ELF-1 (cell line): Measurements from ENCODE around the gene PER2.

ENCODE experiments used
- DNase-seq: peaks from one replicate; pipeline ENCODE4 v3.0.0-alpha.2; 2016; ENCODE audit warnings: low read depth, low spot score

The PER2 gene

DNA sequence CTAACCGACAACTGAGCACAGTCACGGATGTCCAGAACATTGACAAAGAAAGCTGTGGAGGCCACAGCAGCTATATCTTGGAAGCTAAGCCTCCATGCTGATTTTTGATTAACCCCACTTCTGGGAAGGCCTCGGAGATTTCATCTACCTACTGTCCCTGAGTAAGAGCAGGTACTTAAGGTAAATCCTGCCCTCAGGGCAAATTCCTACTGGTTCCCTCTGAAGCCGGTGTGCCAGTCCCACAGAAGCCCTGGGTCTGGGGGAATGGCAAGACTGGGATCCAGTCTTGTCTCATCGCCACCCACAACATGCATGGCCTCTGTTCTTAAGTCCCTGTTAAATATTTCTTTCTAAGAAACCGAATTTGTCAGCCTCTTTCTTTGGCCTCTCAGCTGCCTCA, 18.7 kb downstream of the PER2 start:
- DNase-seq, result peak; percentile 65

GRCh38 chr2:238267884-238268680, 20.3 kb downstream of the PER2 start:
- no peak for DNase-seq

DNA sequence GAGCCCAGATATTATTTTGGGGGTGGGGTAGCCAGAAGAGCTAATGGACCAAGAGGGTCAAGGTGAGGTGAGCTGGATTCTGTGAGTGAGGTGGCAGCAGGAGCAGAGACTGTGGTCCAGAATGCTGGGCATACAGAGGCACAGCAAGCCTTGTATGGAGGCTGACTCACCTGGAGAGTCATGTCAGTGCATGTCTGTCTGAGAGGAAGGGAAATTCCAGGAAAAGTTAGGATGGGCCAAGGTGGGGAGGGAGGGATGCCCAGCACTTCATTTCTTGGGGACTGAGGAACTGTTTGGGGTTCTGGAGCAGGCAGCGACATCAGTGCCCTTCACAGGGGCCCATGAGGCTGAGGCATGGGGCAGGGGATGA, 21.1 kb downstream of the PER2 start:
- DNase-seq, result no peak

DNA sequence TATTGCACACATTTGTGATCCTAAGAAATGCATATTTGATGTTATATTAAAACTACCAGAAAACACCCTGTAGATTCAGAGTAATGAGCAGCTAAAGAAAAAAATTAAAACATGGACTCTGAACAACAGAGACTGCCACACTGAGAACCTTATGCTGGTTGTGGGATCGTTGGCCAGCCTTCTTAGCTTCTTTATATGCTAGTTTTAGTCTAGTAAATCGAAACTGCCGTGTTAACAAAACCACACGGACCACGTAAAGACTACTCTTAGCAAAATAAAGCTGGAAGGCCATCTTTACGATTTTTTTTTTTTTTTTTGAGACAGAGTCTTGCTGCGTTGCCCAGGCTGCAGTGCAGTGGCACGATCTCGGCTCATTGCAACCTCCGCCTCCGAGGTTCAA, 22.8 kb downstream of the PER2 start:
- no peak for DNase-seq

GRCh38 chr2:238264072-238264460, 24.3 kb downstream of the PER2 start:
- DNase-seq, result no peak

- DNase-seq, result peak; percentile 91
Observed at GRCh38 chr2:238263204-238264071, 25.0 kb downstream of the PER2 start.

- DNase-seq, result no peak
Observed at GRCh38 chr2:238262496-238263122, 25.8 kb downstream of the PER2 start.

DNA sequence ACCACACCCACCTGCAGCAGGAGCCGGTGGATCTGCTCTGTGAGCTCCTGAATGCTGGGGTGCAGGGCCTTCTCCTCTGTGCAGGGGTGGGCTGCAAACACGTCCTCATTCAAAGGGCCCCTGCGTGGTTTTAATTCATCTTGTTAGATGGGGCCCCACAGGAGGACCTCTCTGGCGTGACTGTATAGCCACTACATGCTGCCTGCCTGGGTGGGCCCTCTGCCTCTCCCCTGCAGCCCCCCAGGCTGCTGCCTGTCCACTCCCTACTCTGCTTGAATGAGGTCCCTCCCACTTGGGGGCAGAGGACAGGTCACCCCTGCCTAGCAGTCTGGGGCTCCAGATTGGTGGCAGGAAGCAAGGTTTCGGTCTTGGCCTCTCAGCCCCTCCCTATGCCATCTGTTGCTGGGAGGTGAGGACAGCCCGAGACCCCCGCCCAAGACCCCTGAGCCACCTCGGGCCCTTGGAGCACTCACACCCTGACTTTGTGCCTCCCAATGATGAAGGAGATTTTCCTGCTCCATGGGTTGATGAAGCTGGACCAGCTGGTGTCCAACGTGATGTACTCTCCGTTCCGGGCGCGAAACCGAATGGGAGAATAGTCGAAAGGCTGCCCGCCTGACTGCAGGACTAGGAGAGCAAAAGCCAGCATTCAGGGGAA, 26.6 kb downstream of the PER2 start:
- DNase-seq, result no peak

GRCh38 chr2:238260883-238261282, 27.5 kb downstream of the PER2 start:
- no peak for DNase-seq

- DNase-seq, result no peak
Observed at GRCh38 chr2:238259061-238260020, 29.1 kb downstream of the PER2 start.

DNA sequence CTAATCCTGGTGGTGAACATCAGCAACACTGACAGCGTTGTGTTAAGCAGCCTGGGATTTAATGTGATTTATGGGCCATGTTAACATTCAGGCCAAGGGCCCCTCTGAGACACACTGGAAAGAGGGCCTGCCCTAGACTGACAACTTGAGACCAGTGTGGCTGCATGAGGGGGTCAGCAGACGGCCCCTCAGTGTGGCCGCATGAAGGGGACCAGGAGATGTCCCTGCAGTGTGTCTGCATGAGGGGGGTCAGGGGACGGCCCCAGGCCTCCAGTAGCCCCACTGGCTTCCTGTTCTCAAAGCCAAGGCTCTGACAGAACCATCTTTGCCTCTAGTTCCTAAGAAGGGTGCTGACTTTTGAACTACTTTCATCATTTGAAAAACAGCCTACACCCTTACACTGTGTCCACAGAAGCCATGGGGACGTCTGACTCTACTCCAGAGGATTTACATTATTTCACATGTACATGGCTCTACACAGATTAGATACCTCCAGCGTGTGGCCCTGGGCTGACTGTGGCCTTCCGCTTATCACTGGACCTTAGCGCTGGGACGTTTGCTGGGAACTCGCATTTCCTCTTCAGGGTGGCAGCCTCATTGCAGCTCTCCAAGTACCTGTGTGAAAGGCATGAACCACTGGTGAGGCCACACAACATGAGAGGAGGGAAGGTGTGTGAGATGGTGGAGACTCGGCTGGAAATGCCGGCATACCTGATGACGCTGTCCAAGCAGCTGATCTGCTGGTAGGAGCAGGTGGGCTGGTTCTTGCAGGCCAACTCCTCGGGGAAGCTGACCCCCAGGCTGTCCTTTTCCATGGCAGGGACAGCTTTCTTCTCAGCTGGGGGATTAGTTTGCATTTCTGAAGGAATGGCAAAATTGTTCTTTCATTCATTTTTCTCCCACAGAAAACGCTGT, 30.4 kb downstream of the PER2 start:
- no peak for DNase-seq

DNA sequence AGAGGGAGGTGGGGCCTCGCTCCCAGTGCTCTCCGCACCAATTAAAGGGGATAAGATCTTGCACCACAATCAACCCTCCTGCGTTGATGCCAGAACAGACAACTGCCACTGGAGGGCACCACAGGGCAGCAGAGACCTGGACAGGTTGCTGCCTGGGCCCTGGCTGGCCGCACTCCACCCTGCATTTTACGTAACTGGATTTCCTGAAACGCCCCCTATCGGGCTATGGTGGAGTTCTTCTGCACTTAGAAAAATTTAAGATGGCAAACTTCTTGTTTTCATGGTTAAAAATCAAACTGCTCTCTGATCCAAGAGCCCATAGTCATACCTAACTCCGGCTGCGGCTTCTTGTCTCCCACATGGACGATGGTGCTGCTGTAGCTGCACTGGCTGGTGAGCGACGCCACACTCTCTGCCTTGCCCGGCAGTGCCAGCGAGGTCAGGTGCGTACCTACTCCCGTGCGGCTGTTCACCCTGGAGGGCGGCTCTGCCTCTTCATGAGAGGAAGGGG, 31.8 kb downstream of the PER2 start:
- peak; percentile 95 for DNase-seq

DNA sequence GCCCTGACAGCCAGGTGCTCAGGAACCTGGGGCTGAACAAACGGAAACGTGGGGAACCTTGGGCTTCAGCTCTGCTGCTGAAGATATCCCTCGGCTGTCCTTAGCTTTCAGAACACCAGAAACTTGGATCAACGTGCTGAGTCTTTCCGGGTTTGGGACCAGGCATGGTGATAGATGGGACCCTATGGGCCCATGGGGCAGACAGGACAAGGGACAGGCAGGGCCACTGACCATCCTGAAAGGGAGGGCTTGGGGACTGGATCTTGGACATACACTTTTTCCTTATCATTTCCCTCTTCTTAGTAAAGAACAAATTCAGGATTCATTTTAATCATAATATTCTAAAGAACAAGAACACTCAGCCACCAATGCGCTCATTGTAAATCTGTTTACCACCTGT, 32.3 kb downstream of the PER2 start:
- DNase-seq, result no peak

- DNase-seq, result no peak
Observed at GRCh38 chr2:238255636-238256035, 32.8 kb downstream of the PER2 start.

DNA sequence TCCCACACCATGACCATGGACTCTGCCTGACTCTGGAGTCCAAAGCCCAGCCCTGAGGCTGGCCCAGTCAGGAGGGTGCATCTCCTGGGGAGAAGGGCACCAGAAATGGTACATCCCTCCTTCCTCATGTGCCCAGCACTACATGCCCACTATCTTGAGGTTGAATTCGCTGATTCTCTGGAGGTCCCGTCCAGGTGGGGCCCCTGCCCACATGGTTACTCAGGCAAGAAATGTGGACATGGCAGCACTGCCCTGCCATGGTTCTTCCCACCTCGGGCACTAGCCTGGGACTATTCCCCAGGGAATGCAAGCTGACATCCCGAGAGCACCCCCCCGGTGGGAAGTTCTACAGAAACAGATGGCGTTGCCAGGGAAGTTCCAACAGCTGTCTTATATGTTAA, 33.3 kb downstream of the PER2 start:
- DNase-seq, result no peak

DNA sequence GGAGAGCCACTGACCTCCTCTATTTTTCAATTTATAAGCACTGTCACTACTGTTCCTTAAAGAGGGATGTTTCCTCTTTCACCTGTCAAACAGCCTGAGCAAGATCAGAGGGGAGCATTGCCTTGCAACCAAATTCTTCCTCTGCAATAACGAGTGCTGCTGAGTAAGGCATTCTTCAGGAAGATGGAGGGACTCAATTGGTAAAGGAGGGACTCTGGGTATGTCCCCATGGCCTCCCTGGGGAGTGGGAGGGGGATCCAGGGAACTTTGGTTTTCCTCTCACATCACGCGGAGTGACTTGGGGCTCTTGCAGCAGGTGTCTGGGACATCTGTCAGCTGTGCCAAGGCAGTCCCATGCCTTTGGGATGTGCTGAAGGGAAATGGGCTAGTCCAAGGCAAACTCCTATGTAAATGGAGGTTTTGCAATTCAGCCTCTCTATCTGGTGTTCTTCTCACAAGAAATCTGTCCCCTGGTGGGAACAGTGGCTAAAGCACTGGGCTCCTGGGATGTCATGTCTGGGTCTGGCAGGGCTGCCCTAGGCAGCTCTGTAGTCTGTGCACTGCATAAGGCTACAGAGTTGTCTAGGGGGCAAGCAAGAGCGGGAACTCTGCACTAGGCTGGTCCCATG, 34.2 kb downstream of the PER2 start:
- DNase-seq, result no peak

GRCh38 chr2:238252766-238253630, 35.4 kb downstream of the PER2 start:
- no peak for DNase-seq

GRCh38 chr2:238251986-238252385, 36.4 kb downstream of the PER2 start:
- no peak for DNase-seq
